ENCODE data around the gene HOOK2. TPM values are rescaled to one million over a fixed set of nuclear protein-coding genes. Genes with fewer than 3 reads are reported as not detected.

The HOOK2 gene
- total and polyA plus RNA-seq, 2 experiments from 2014 or later: 56.9 to 86.4 TPM

- TF ChIP-seq ZNF331 (CRISPR knock-in tag; IDR thresholded peaks at IDR 0.05; ENCODE audit: low read depth): no peak
- peak within 1 kb of the TSS; percentile 70 for H3K4me3 ChIP-seq
- H3K79me2 ChIP-seq (replicated peaks; ENCODE audit: insufficient read depth): no peaks in the 10 kb centered on the region
- no peak within 1 kb of the TSS for H3K27ac ChIP-seq (ENCODE audit: low read depth)
- Mint-ChIP-seq H3K27ac (no peak within 1 kb of the TSS), H3K9me3 (no peaks in the 10 kb centered on the region), H3K4me3 (peak within 1 kb of the TSS; percentile 66), H3K36me3 (ENCODE audit: low read depth) (peaks cover 17% of the 10 kb centered on the region), H3K27me3 (ENCODE audit: insufficient read depth, low read depth, poor library complexity) (peaks cover 23% of the 10 kb centered on the region), H3K4me1 (peaks cover 14% of the 10 kb centered on the region; the same call in 2 of the 3 replicates)
- no peaks in the 10 kb centered on the region for H3F3A ChIP-seq (replicated peaks; ENCODE audit: low read depth)
- DNase-seq (ENCODE audit: low spot score) (peak; percentile 83), ATAC-seq (peak; percentile 71)
- no peaks in the 10 kb centered on the region for H3K36me3 ChIP-seq (ENCODE audit: insufficient read depth)
- H4K20me1 ChIP-seq (replicated peaks; ENCODE audit: insufficient read depth): no peaks in the 10 kb centered on the region; the same call in 1 of the 2 replicates
- no peaks in the 10 kb centered on the region for H3K9me2 ChIP-seq (ENCODE audit: insufficient read depth)
- H3K4me1 ChIP-seq (ENCODE audit: insufficient read depth): no peaks in the 10 kb centered on the region; the same call in 1 of the 2 replicates
- peaks cover 11% of the 10 kb centered on the region; the same call in 1 of the 2 replicates for H3K27me3 ChIP-seq (ENCODE audit: insufficient read depth)
- H3K4me2 ChIP-seq: peak within 1 kb of the TSS; percentile 89
- H2AFZ ChIP-seq: peak within 1 kb of the TSS; percentile 86
These were observed 23.7 kb downstream of the HOOK2 start, which contains the start of gene BEST2 for GRCh38 chr19:12751635-12752034. Gene BEST2, plus strand, starts transcription at chr19:12751791. Its CDS starts 802 bp downstream, at chr19:12752593.

- no peaks in the 10 kb centered on the region; the same call in 1 of the 2 replicates for H4K20me1 ChIP-seq (replicated peaks; ENCODE audit: insufficient read depth)
- no peak for DNase-seq (ENCODE audit: low spot score)
- no peaks in the 10 kb centered on the region; the same call in 1 of the 2 replicates for H3K4me1 ChIP-seq (ENCODE audit: insufficient read depth)
- H3K27ac Mint-ChIP-seq: no peak overlapping the region
- H3K36me3 ChIP-seq (ENCODE audit: insufficient read depth): no peaks in the 10 kb centered on the region
- no peak overlapping the region for H3K4me2 ChIP-seq
- peak overlapping the region; percentile 70; the same call in 1 of the 2 replicates for H3K4me3 ChIP-seq
- no peaks in the 10 kb centered on the region for H3K79me2 ChIP-seq (replicated peaks; ENCODE audit: insufficient read depth)
- H3K4me3 Mint-ChIP-seq: peak overlapping the region; percentile 66; the same call in 1 of the 3 replicates
- peaks cover 11% of the 10 kb centered on the region; the same call in 1 of the 2 replicates for H3K27me3 ChIP-seq (ENCODE audit: insufficient read depth)
- peaks cover 14% of the 10 kb centered on the region; the same call in 2 of the 3 replicates for H3K4me1 Mint-ChIP-seq
- H3K36me3 Mint-ChIP-seq (ENCODE audit: low read depth): peaks cover 24% of the 10 kb centered on the region
- ATAC-seq: no peak
- H3K27ac ChIP-seq (ENCODE audit: low read depth): no peak overlapping the region
- no peaks in the 10 kb centered on the region for H3K9me3 Mint-ChIP-seq
- peak overlapping the region; percentile 86; the same call in 1 of the 2 replicates for H2AFZ ChIP-seq
- no peaks in the 10 kb centered on the region for H3K9me2 ChIP-seq (ENCODE audit: insufficient read depth)
- TF ChIP-seq POLR2AphosphoS5 (IDR thresholded peaks at IDR 0.05; ENCODE audit: low read depth): no peak
- TF ChIP-seq EZH2 (IDR thresholded peaks at IDR 0.05; ENCODE audit: low read depth, unreplicated experiment): no peak
- no peak for TF ChIP-seq REST (IDR thresholded peaks at IDR 0.05; ENCODE audit: unreplicated experiment)
- no peak for TF ChIP-seq EZH2phosphoT487 (IDR thresholded peaks at IDR 0.05; ENCODE audit: unreplicated experiment)
- no peak for TF ChIP-seq CTCF (conservative IDR thresholded peaks at IDR 0.05; ENCODE audit: low read depth in 2 of 2)
- no peak for TF ChIP-seq JUNB (IDR thresholded peaks at IDR 0.05; ENCODE audit: unreplicated experiment)
- no peak for TF ChIP-seq NANOG (IDR thresholded peaks at IDR 0.05; ENCODE audit: borderline replicate concordance)
- no peak for TF ChIP-seq ZNF331 (CRISPR knock-in tag; IDR thresholded peaks at IDR 0.05; ENCODE audit: low read depth)
- H3F3A ChIP-seq (replicated peaks; ENCODE audit: low read depth): no peaks in the 10 kb centered on the region
- peaks cover 20% of the 10 kb centered on the region for H3K27me3 Mint-ChIP-seq (ENCODE audit: insufficient read depth, low read depth, poor library complexity)
These were observed 24.5 kb downstream of the HOOK2 start for GRCh38 chr19:12750851-12751250.
